Activated CD4-positive, alpha-beta T cell treated with anti-CD3 and anti-CD28 coated beads for 4 hours (primary cell): Measurements from ENCODE around the gene ELP2.
"Not testable (repeated sequence)": the region's sequence is repeated elsewhere in the genome, so short reads cannot be mapped to it uniquely, and the experiment has no call there.

Source experiments
- DNase-seq, 2 donors: peaks; one replicate each; pipeline ENCODE4 v3.0.0-alpha.2; 2020

ELP2 gene

GRCh38 chr18:36129300-36130038, at the start of gene ELP2, which contains the start of gene SLC39A6:
TSS of gene ELP2 (plus strand) at chr18:36129899. CDS start at chr18:36129934, 35 bp downstream.
TSS of gene SLC39A6 (minus strand) at chr18:36129340. CDS start at chr18:36127007, 2,333 bp downstream.
- DNase-seq, result peak; percentile 94 to 95

GRCh38 chr18:36081118-36081517, 48.6 kb upstream of the ELP2 start:
- DNase-seq, result not testable (repeated sequence)

GRCh38 chr18:36083729-36084128, 46.0 kb upstream of the ELP2 start:
- no peak for DNase-seq

- no peak for DNase-seq
Observed at GRCh38 chr18:36085195-36085594, 44.5 kb upstream of the ELP2 start.

GRCh38 chr18:36086186-36086585, 43.5 kb upstream of the ELP2 start:
- no peak for DNase-seq

- DNase-seq, result no peak
Observed at GRCh38 chr18:36088256-36088655, 41.4 kb upstream of the ELP2 start.

GRCh38 chr18:36089001-36089400, 40.7 kb upstream of the ELP2 start:
- no peak for DNase-seq

- not testable (repeated sequence) for DNase-seq
Observed at GRCh38 chr18:36092116-36092515, 37.6 kb upstream of the ELP2 start.

GRCh38 chr18:36094431-36094830, 35.3 kb upstream of the ELP2 start:
- no peak for DNase-seq

GRCh38 chr18:36095936-36096519, 33.7 kb upstream of the ELP2 start:
- DNase-seq, result no peak

GRCh38 chr18:36096955-36097354, 32.7 kb upstream of the ELP2 start:
- no peak for DNase-seq

- no peak for DNase-seq
Observed at GRCh38 chr18:36099311-36099710, 30.4 kb upstream of the ELP2 start.

- DNase-seq, result no peak
Observed at GRCh38 chr18:36101943-36102342, 27.8 kb upstream of the ELP2 start.

- no peak for DNase-seq
Observed at GRCh38 chr18:36104749-36105148, 24.9 kb upstream of the ELP2 start.

GRCh38 chr18:36107477-36107876, 22.2 kb upstream of the ELP2 start:
- no peak for DNase-seq

- DNase-seq, result no peak
Observed at GRCh38 chr18:36108196-36108595, 21.5 kb upstream of the ELP2 start.

- DNase-seq, result no peak
Observed at GRCh38 chr18:36108601-36109000, 21.1 kb upstream of the ELP2 start.

GRCh38 chr18:36109737-36110136, 20.0 kb upstream of the ELP2 start:
- DNase-seq, result no peak

GRCh38 chr18:36112302-36112701, 17.4 kb upstream of the ELP2 start:
- no peak for DNase-seq

GRCh38 chr18:36114251-36114650, 15.4 kb upstream of the ELP2 start:
- DNase-seq, result no peak

GRCh38 chr18:36114738-36115137, 15.0 kb upstream of the ELP2 start:
- no peak for DNase-seq

GRCh38 chr18:36116771-36117170, 12.9 kb upstream of the ELP2 start:
- DNase-seq, result not testable (repeated sequence)

GRCh38 chr18:36120297-36120696, 9.4 kb upstream of the ELP2 start:
- DNase-seq, result no peak

GRCh38 chr18:36124841-36125240, 4.9 kb upstream of the ELP2 start:
- no peak for DNase-seq

GRCh38 chr18:36126668-36127067, 3.0 kb upstream of the ELP2 start:
- no peak for DNase-seq
